HCT116 (cell line): ENCODE data around the gene UTF1. TPM values are rescaled to one million over a fixed set of nuclear protein-coding genes. Genes with fewer than 3 reads are reported as not detected.

Experiments used
- ATAC-seq: fragments of 200-7000 bp; cut with Tn5 transposase; 2 replicates; pipeline ENCODE4 v1.9.1; 2020; ENCODE audit warnings: mild to moderate bottlenecking, moderate library complexity
- BruUV-seq: library from RNA; stranded (reverse); fragments of 400-500 nt; replicated peaks from 2 replicates; lab custom pipeline; 2021; lab: Mats Ljungman, UMichigan
- CTCF ChIA-PET: fragments of 300-600 bp; sonication (Branson Sonifier 250); formaldehyde crosslinking; loops from one replicate; lab custom pipeline; 2021; ENCODE audit warnings: antibody characterized with exemption; lab: Charles Lee
- POLR2A ChIA-PET: fragments of 300-600, 350-600 bp; sonication (Branson Sonifier 250); formaldehyde crosslinking; loops from one replicate; lab custom pipeline; 2021; ENCODE audit warnings: antibody characterized with exemption; lab: Charles Lee
- RAD21 ChIA-PET, 2 experiments: fragments of 300-600 bp; sonication (Branson Sonifier 250); formaldehyde crosslinking; loops; one replicate each; lab custom pipeline; 2023; ENCODE audit warnings: low total read pairs in 2 of 2; ENCODE audit not compliant: uncharacterized antibody in 2 of 2, unreplicated experiment in 2 of 2, low non-redundant PET in 1 of 2; lab: Charles Lee
- DNase-seq: peaks from one replicate; pipeline ENCODE4 v3.0.0-alpha.2; 2010; ENCODE audit warnings: low read depth, low spot score
- H2AFZ ChIP-seq: fragments of 200-600 bp; shearing (Covaris generic), sonication (generic); 2 replicates; pipeline ENCODE4 v1.6.1; 2017; ENCODE audit warnings: low read depth, mixed run types, mixed read lengths, antibody characterized with exemption, low read length; ENCODE audit not compliant: poor library complexity, severe bottlenecking
- H3K27ac ChIP-seq: 2 replicates; pipeline ENCODE4 v1.5.1; 2012; ENCODE audit warnings: low read depth, low read length
- H3K27me3 ChIP-seq: fragments of 200-600 bp; sonication (generic); 2 replicates; pipeline ENCODE4 v1.6.1; 2016; ENCODE audit warnings: mixed run types, low read length, mixed read lengths; ENCODE audit not compliant: insufficient read depth
- H3K36me3 ChIP-seq, 2 experiments: fragments of 200-500 bp in 1 of 2; fragments of 200-600 bp in 1 of 2; sonication (Bioruptor generic) in 1 of 2; sonication (generic) in 1 of 2; 2 replicates each; pipeline versions ENCODE4 v1.5.1 to v1.6.1; 2014 to 2016; ENCODE audit warnings: low read length in 2 of 2, inconsistent platforms in 1 of 2, mixed read lengths in 1 of 2, mixed run types in 1 of 2; ENCODE audit not compliant: insufficient read depth in 2 of 2, control insufficient read depth in 1 of 2
- H3K4me1 ChIP-seq, 2 experiments: fragments of 200-600 bp in 1 of 2; sonication (generic) in 1 of 2; 2 replicates each; pipeline versions ENCODE4 v1.5.1 to v1.6.1; 2012 to 2017; ENCODE audit warnings: low read length in 2 of 2, inconsistent platforms in 1 of 2, mild to moderate bottlenecking in 1 of 2, mixed read lengths in 1 of 2, mixed run types in 1 of 2, moderate library complexity in 1 of 2; ENCODE audit not compliant: insufficient read depth in 2 of 2, control insufficient read depth in 1 of 2
- H3K4me2 ChIP-seq: fragments of 200-600 bp; sonication (generic); 2 replicates; pipeline ENCODE4 v1.6.1; 2017; ENCODE audit warnings: mixed run types, low read length, mixed read lengths
- H3K4me3 ChIP-seq, 2 experiments: fragments of 200-600 bp in 1 of 2; sonication (generic) in 1 of 2; replicated peaks in 1 of 2; 2 replicates each; pipeline ENCODE4 v1.5.1; 2011 to 2016; ENCODE audit warnings: low read length in 2 of 2, control low read depth in 1 of 2, low read depth in 1 of 2, mild to moderate bottlenecking in 1 of 2, mixed read lengths in 1 of 2, mixed run types in 1 of 2
- H3K79me2 ChIP-seq: fragments of 200-600 bp; sonication (generic); 2 replicates; pipeline ENCODE4 v1.6.1; 2017; ENCODE audit warnings: mild to moderate bottlenecking, mixed run types, low read length, moderate library complexity, mixed read lengths; ENCODE audit not compliant: insufficient read depth
- H3K9ac ChIP-seq: fragments of 200-600 bp; sonication (generic); 2 replicates; pipeline ENCODE4 v1.6.1; 2016; ENCODE audit warnings: low read length, mixed read lengths
- H3K9me2 ChIP-seq: fragments of 200-600 bp; sonication (generic), shearing (Covaris generic); 2 replicates; pipeline ENCODE4 v1.6.1; 2017; ENCODE audit warnings: mixed run types, mild to moderate bottlenecking, moderate library complexity; ENCODE audit not compliant: insufficient read depth
- H3K9me3 ChIP-seq, 2 experiments: fragments of 200-500 bp in 1 of 2; fragments of 200-600 bp in 1 of 2; sonication (Bioruptor generic) in 1 of 2; sonication (generic) in 1 of 2; 2 replicates each; pipeline ENCODE4 v1.6.1; 2014 to 2017; ENCODE audit warnings: low read length in 2 of 2, mixed read lengths in 2 of 2, inconsistent platforms in 1 of 2, low read depth in 1 of 2, mild to moderate bottlenecking in 1 of 2, mixed run types in 1 of 2, moderate library complexity in 1 of 2; ENCODE audit not compliant: control insufficient read depth in 1 of 2, insufficient read depth in 1 of 2
- H4K20me1 ChIP-seq: fragments of 200-600 bp; sonication (generic), shearing (Covaris generic); 2 replicates; pipeline ENCODE4 v1.6.1; 2017; ENCODE audit warnings: mixed run types, mild to moderate bottlenecking, moderate library complexity; ENCODE audit not compliant: insufficient read depth
- ATF3 ChIP-seq: IDR thresholded peaks from 2 replicates; pipeline ENCODE4 v1.6.1; 2012
- CBX3 ChIP-seq: IDR thresholded peaks from 2 replicates; pipeline ENCODE4 v1.6.1; 2012; ENCODE audit warnings: low read depth
- CEBPB ChIP-seq: IDR thresholded peaks from 2 replicates; pipeline ENCODE4 v1.6.1; 2012; ENCODE audit warnings: low read depth
- CTCF ChIP-seq, 3 experiments: fragments of 200-600 bp in 1 of 3; sonication (generic) in 1 of 3; IDR thresholded peaks in 2 of 3; conservative IDR thresholded peaks in 1 of 3; 2 replicates each; pipeline ENCODE4 v1.5.1; 2012 to 2017; ENCODE audit warnings: low read depth in 2 of 3, low read length in 2 of 3, antibody characterized with exemption in 1 of 3, borderline replicate concordance in 1 of 3, control low read depth in 1 of 3, mild to moderate bottlenecking in 1 of 3, mixed read lengths in 1 of 3, mixed run types in 1 of 3, moderate library complexity in 1 of 3; ENCODE audit not compliant: insufficient read depth in 1 of 3
- ELF1 ChIP-seq: IDR thresholded peaks from 2 replicates; pipeline ENCODE4 v1.6.1; 2012; ENCODE audit warnings: low read depth, borderline replicate concordance
- EZH2 ChIP-seq: fragments of 200-600 bp; sonication (generic); IDR thresholded peaks from 2 replicates; pipeline ENCODE4 v1.6.1; 2017; ENCODE audit warnings: antibody characterized with exemption, mixed run types
- FOSL1 ChIP-seq: IDR thresholded peaks from 2 replicates; pipeline ENCODE4 v1.6.1; 2012; ENCODE audit warnings: low read depth
- JUND ChIP-seq: IDR thresholded peaks from 2 replicates; pipeline ENCODE4 v1.6.1; 2012
- MAX ChIP-seq: IDR thresholded peaks from 2 replicates; pipeline ENCODE4 v1.6.1; 2012
- POLR2A ChIP-seq: IDR thresholded peaks from 2 replicates; pipeline ENCODE4 v1.7.0; 2011; ENCODE audit warnings: borderline replicate concordance; ENCODE audit not compliant: insufficient read depth, insufficient read length; ENCODE audit errors: extremely low read depth
- POLR2AphosphoS5 ChIP-seq: IDR thresholded peaks from 2 replicates; pipeline ENCODE4 v1.6.1; 2011; ENCODE audit warnings: mild to moderate bottlenecking, low read depth, low read length, moderate library complexity
- RAD21 ChIP-seq: IDR thresholded peaks from 2 replicates; pipeline ENCODE4 v1.6.1; 2012; ENCODE audit warnings: low read depth, mild to moderate bottlenecking
- SIN3A ChIP-seq: IDR thresholded peaks from 2 replicates; pipeline ENCODE4 v1.6.1; 2012; ENCODE audit warnings: low read depth
- SP1 ChIP-seq: IDR thresholded peaks from 2 replicates; pipeline ENCODE4 v1.6.1; 2012; ENCODE audit warnings: low read depth
- SRF ChIP-seq: IDR thresholded peaks from 2 replicates; pipeline ENCODE4 v1.6.1; 2012; ENCODE audit warnings: low read depth
- TCF7L2 ChIP-seq: IDR thresholded peaks from 2 replicates; pipeline ENCODE4 v1.7.0; 2011; ENCODE audit warnings: borderline replicate concordance, inconsistent platforms; ENCODE audit not compliant: insufficient read depth, insufficient read length; ENCODE audit errors: extremely low read depth
- YY1 ChIP-seq: IDR thresholded peaks from 2 replicates; pipeline ENCODE4 v1.6.1; 2011; ENCODE audit warnings: low read length, low read depth, moderate library complexity, mild to moderate bottlenecking; ENCODE audit not compliant: insufficient replicate concordance; ENCODE audit errors: extremely low read depth
- ZFX ChIP-seq: fragments of 450-650 bp; IDR thresholded peaks from 2 replicates; pipeline ENCODE4 v1.6.1; 2017
- intact Hi-C: fragments of 100-400 bp; cut with micrococcal nuclease; formaldehyde crosslinking; loops from 2 replicates; pipeline ENCODE4 v1.10.0; 2022
- total RNA-seq: library from RNA; stranded (reverse); gene quantifications from one replicate; pipeline ENCODE4 v1.2.1, GENCODE V29; 2021; ENCODE audit not compliant: unreplicated experiment
- TF ChIP-seq, protein P1 (sequence below): IDR thresholded peaks from 2 replicates; pipeline ENCODE4 v1.6.1; 2011; ENCODE audit warnings: mild to moderate bottlenecking, low read length, moderate library complexity; ENCODE audit not compliant: insufficient replicate concordance; ENCODE audit errors: extremely low read depth

The UTF1 gene
- total RNA-seq, 1 experiment from 2014 or later = not detected

DNA sequence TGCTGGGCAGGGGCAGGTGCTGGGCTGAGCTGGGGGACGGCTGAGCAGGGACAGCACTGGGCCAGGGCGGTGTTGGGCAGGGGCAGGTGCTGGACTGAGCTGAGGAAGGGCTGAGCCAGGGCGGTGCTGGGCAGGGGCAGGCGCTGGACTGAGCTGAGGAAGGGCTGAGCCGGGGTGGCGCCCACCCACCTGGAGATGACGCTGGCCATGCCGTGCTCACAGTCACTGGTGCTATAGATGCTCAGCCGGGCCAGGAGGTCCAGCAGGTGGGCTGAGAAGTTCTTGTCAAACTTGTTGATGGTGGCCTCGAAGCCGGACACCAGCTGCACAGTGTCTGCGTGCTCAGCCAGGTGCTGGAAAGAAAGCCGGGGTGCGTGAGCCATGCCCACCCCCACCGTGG lies 51.1 kb downstream of the UTF1 start:
- no peak for ATAC-seq
- Histone ChIP-seq H3K4me1 (no peaks in the 10 kb centered on the region), H4K20me1 (no peaks in the 10 kb centered on the region), H3K36me3 (no peaks in the 10 kb centered on the region), H3K9me2 (no peaks in the 10 kb centered on the region), H2AFZ (no peak overlapping the region), H3K79me2 (no peaks in the 10 kb centered on the region), H3K4me3 (no peak overlapping the region), H3K27ac (no peak overlapping the region), H3K9me3 (no peaks in the 10 kb centered on the region), H3K4me2 (no peak overlapping the region), H3K27me3 (no peaks in the 10 kb centered on the region), H3K9ac (no peak overlapping the region)
- CTCF ChIA-PET = no interaction called here
- POLR2A ChIA-PET = no interaction called here
- BruUV-seq = no TSS peak
- intact Hi-C loops = no loop called here
- DNase-seq = no peak
- RAD21 ChIA-PET = no interaction called here
- TF ChIP-seq POLR2AphosphoS5 (no peak), ATF3 (no peak), MAX (no peak), RAD21 (no peak), ELF1 (no peak), JUND (no peak), SP1 (no peak), FOSL1 (no peak), YY1 (no peak), ZFX (no peak), SRF (no peak), CEBPB (no peak), POLR2A (no peak), EZH2 (no peak), CBX3 (no peak), TCF7L2 (no peak), SIN3A (no peak), CTCF (IDR thresholded peaks at IDR 0.05 in 2 of 3, conservative IDR thresholded peaks at IDR 0.05 in 1 of 3; ENCODE audit: borderline replicate concordance in 1 of 3, insufficient read depth in 1 of 3, low read depth in 2 of 3, low read length in 2 of 3) (no peak)
- TF ChIP-seq, protein P1, sequence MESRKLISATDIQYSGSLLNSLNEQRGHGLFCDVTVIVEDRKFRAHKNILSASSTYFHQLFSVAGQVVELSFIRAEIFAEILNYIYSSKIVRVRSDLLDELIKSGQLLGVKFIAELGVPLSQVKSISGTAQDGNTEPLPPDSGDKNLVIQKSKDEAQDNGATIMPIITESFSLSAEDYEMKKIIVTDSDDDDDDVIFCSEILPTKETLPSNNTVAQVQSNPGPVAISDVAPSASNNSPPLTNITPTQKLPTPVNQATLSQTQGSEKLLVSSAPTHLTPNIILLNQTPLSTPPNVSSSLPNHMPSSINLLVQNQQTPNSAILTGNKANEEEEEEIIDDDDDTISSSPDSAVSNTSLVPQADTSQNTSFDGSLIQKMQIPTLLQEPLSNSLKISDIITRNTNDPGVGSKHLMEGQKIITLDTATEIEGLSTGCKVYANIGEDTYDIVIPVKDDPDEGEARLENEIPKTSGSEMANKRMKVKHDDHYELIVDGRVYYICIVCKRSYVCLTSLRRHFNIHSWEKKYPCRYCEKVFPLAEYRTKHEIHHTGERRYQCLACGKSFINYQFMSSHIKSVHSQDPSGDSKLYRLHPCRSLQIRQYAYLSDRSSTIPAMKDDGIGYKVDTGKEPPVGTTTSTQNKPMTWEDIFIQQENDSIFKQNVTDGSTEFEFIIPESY = no peak
